HCT116 (cell line): ENCODE data around the gene APEX2. TPM values are rescaled to one million over a fixed set of nuclear protein-coding genes. Genes with fewer than 3 reads are reported as not detected.

Experiments
- ATAC-seq: fragments of 200-7000 bp; cut with Tn5 transposase; 2 replicates; pipeline ENCODE4 v1.9.1; 2020; ENCODE audit warnings: mild to moderate bottlenecking, moderate library complexity
- BruUV-seq: library from RNA; stranded (reverse); fragments of 400-500 nt; replicated peaks from 2 replicates; lab custom pipeline; 2021; lab: Mats Ljungman, UMichigan
- CTCF ChIA-PET: fragments of 300-600 bp; sonication (Branson Sonifier 250); formaldehyde crosslinking; loops from one replicate; lab custom pipeline; 2021; ENCODE audit warnings: antibody characterized with exemption; lab: Charles Lee
- POLR2A ChIA-PET: fragments of 300-600, 350-600 bp; sonication (Branson Sonifier 250); formaldehyde crosslinking; loops from one replicate; lab custom pipeline; 2021; ENCODE audit warnings: antibody characterized with exemption; lab: Charles Lee
- RAD21 ChIA-PET, 2 experiments: fragments of 300-600 bp; sonication (Branson Sonifier 250); formaldehyde crosslinking; loops; one replicate each; lab custom pipeline; 2023; ENCODE audit warnings: low total read pairs in 2 of 2; ENCODE audit not compliant: uncharacterized antibody in 2 of 2, unreplicated experiment in 2 of 2, low non-redundant PET in 1 of 2; lab: Charles Lee
- DNase-seq: peaks from one replicate; pipeline ENCODE4 v3.0.0-alpha.2; 2010; ENCODE audit warnings: low read depth, low spot score
- H2AFZ ChIP-seq: fragments of 200-600 bp; shearing (Covaris generic), sonication (generic); 2 replicates; pipeline ENCODE4 v1.6.1; 2017; ENCODE audit warnings: low read depth, mixed run types, mixed read lengths, antibody characterized with exemption, low read length; ENCODE audit not compliant: poor library complexity, severe bottlenecking
- H3K27ac ChIP-seq: 2 replicates; pipeline ENCODE4 v1.5.1; 2012; ENCODE audit warnings: low read depth, low read length
- H3K27me3 ChIP-seq: fragments of 200-600 bp; sonication (generic); 2 replicates; pipeline ENCODE4 v1.6.1; 2016; ENCODE audit warnings: mixed run types, low read length, mixed read lengths; ENCODE audit not compliant: insufficient read depth
- H3K36me3 ChIP-seq, 2 experiments: fragments of 200-500 bp in 1 of 2; fragments of 200-600 bp in 1 of 2; sonication (Bioruptor generic) in 1 of 2; sonication (generic) in 1 of 2; 2 replicates each; pipeline versions ENCODE4 v1.5.1 to v1.6.1; 2014 to 2016; ENCODE audit warnings: low read length in 2 of 2, inconsistent platforms in 1 of 2, mixed read lengths in 1 of 2, mixed run types in 1 of 2; ENCODE audit not compliant: insufficient read depth in 2 of 2, control insufficient read depth in 1 of 2
- H3K4me1 ChIP-seq, 2 experiments: fragments of 200-600 bp in 1 of 2; sonication (generic) in 1 of 2; 2 replicates each; pipeline versions ENCODE4 v1.5.1 to v1.6.1; 2012 to 2017; ENCODE audit warnings: low read length in 2 of 2, inconsistent platforms in 1 of 2, mild to moderate bottlenecking in 1 of 2, mixed read lengths in 1 of 2, mixed run types in 1 of 2, moderate library complexity in 1 of 2; ENCODE audit not compliant: insufficient read depth in 2 of 2, control insufficient read depth in 1 of 2
- H3K4me2 ChIP-seq: fragments of 200-600 bp; sonication (generic); 2 replicates; pipeline ENCODE4 v1.6.1; 2017; ENCODE audit warnings: mixed run types, low read length, mixed read lengths
- H3K4me3 ChIP-seq, 2 experiments: fragments of 200-600 bp in 1 of 2; sonication (generic) in 1 of 2; replicated peaks in 1 of 2; 2 replicates each; pipeline ENCODE4 v1.5.1; 2011 to 2016; ENCODE audit warnings: low read length in 2 of 2, control low read depth in 1 of 2, low read depth in 1 of 2, mild to moderate bottlenecking in 1 of 2, mixed read lengths in 1 of 2, mixed run types in 1 of 2
- H3K79me2 ChIP-seq: fragments of 200-600 bp; sonication (generic); 2 replicates; pipeline ENCODE4 v1.6.1; 2017; ENCODE audit warnings: mild to moderate bottlenecking, mixed run types, low read length, moderate library complexity, mixed read lengths; ENCODE audit not compliant: insufficient read depth
- H3K9ac ChIP-seq: fragments of 200-600 bp; sonication (generic); 2 replicates; pipeline ENCODE4 v1.6.1; 2016; ENCODE audit warnings: low read length, mixed read lengths
- H3K9me2 ChIP-seq: fragments of 200-600 bp; sonication (generic), shearing (Covaris generic); 2 replicates; pipeline ENCODE4 v1.6.1; 2017; ENCODE audit warnings: mixed run types, mild to moderate bottlenecking, moderate library complexity; ENCODE audit not compliant: insufficient read depth
- H3K9me3 ChIP-seq, 2 experiments: fragments of 200-500 bp in 1 of 2; fragments of 200-600 bp in 1 of 2; sonication (Bioruptor generic) in 1 of 2; sonication (generic) in 1 of 2; 2 replicates each; pipeline ENCODE4 v1.6.1; 2014 to 2017; ENCODE audit warnings: low read length in 2 of 2, mixed read lengths in 2 of 2, inconsistent platforms in 1 of 2, low read depth in 1 of 2, mild to moderate bottlenecking in 1 of 2, mixed run types in 1 of 2, moderate library complexity in 1 of 2; ENCODE audit not compliant: control insufficient read depth in 1 of 2, insufficient read depth in 1 of 2
- H4K20me1 ChIP-seq: fragments of 200-600 bp; sonication (generic), shearing (Covaris generic); 2 replicates; pipeline ENCODE4 v1.6.1; 2017; ENCODE audit warnings: mixed run types, mild to moderate bottlenecking, moderate library complexity; ENCODE audit not compliant: insufficient read depth
- CBX3 ChIP-seq: IDR thresholded peaks from 2 replicates; pipeline ENCODE4 v1.6.1; 2012; ENCODE audit warnings: low read depth
- CEBPB ChIP-seq: IDR thresholded peaks from 2 replicates; pipeline ENCODE4 v1.6.1; 2012; ENCODE audit warnings: low read depth
- ELF1 ChIP-seq: IDR thresholded peaks from 2 replicates; pipeline ENCODE4 v1.6.1; 2012; ENCODE audit warnings: low read depth, borderline replicate concordance
- EZH2 ChIP-seq: fragments of 200-600 bp; sonication (generic); IDR thresholded peaks from 2 replicates; pipeline ENCODE4 v1.6.1; 2017; ENCODE audit warnings: antibody characterized with exemption, mixed run types
- EZH2phosphoT487 ChIP-seq: fragments of 200-600 bp; IDR thresholded peaks from 2 replicates; pipeline ENCODE4 v1.6.1; 2018; ENCODE audit warnings: antibody characterized with exemption, borderline replicate concordance
- FOSL1 ChIP-seq: IDR thresholded peaks from 2 replicates; pipeline ENCODE4 v1.6.1; 2012; ENCODE audit warnings: low read depth
- JUND ChIP-seq: IDR thresholded peaks from 2 replicates; pipeline ENCODE4 v1.6.1; 2012
- RAD21 ChIP-seq: IDR thresholded peaks from 2 replicates; pipeline ENCODE4 v1.6.1; 2012; ENCODE audit warnings: low read depth, mild to moderate bottlenecking
- SIN3A ChIP-seq: IDR thresholded peaks from 2 replicates; pipeline ENCODE4 v1.6.1; 2012; ENCODE audit warnings: low read depth
- SP1 ChIP-seq: IDR thresholded peaks from 2 replicates; pipeline ENCODE4 v1.6.1; 2012; ENCODE audit warnings: low read depth
- SRF ChIP-seq: IDR thresholded peaks from 2 replicates; pipeline ENCODE4 v1.6.1; 2012; ENCODE audit warnings: low read depth
- TCF7L2 ChIP-seq: IDR thresholded peaks from 2 replicates; pipeline ENCODE4 v1.7.0; 2011; ENCODE audit warnings: borderline replicate concordance, inconsistent platforms; ENCODE audit not compliant: insufficient read depth, insufficient read length; ENCODE audit errors: extremely low read depth
- intact Hi-C: fragments of 100-400 bp; cut with micrococcal nuclease; formaldehyde crosslinking; loops from 2 replicates; pipeline ENCODE4 v1.10.0; 2022
- total RNA-seq: library from RNA; stranded (reverse); gene quantifications from one replicate; pipeline ENCODE4 v1.2.1, GENCODE V29; 2021; ENCODE audit not compliant: unreplicated experiment
- TF ChIP-seq, protein P1 (sequence below): IDR thresholded peaks from 2 replicates; pipeline ENCODE4 v1.6.1; 2012

The APEX2 gene
- total RNA-seq, 1 experiment from 2014 or later: 28.2 TPM

DNA sequence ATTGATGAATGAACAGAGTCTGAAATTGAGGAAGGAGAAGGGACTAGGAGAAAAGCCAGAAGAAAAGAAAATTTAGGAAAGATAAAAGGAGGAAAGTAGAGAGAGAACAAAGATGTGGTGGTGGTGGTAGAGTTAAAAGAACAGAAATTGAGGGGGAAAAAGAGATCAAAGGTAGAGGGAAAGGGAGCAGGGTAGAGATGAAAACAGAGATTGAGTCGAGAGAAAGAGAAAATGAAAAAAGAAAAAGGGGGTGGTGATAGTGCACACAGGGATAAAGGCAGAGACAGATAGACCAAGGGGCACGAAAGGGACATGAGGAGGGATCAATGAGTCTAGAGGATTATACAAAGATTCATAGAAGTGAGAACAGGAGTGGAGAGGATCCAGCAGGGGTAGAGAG lies 26.7 kb downstream of the APEX2 start:
- Histone ChIP-seq H3K4me2 (no peak overlapping the region), H3K9ac (no peak overlapping the region), H3K27ac (no peak overlapping the region), H3K79me2 (no peaks in the 10 kb centered on the region), H4K20me1 (no peaks in the 10 kb centered on the region), H2AFZ (no peak overlapping the region), H3K9me3 (no peaks in the 10 kb centered on the region), H3K9me2 (no peaks in the 10 kb centered on the region), H3K27me3 (no peaks in the 10 kb centered on the region), H3K4me3 (no peak overlapping the region), H3K4me1 (peaks cover 0 to 6% of the 10 kb centered on the region in 2 experiments; a peak in 1 of 4 replicates), H3K36me3 (no peaks in the 10 kb centered on the region)
- no peak for DNase-seq
- RAD21 ChIA-PET: no interaction called here
- BruUV-seq: no TSS peak
- POLR2A ChIA-PET: no interaction called here
- TF ChIP-seq EZH2 (no peak), CBX3 (no peak), TCF7L2 (no peak), JUND (no peak), FOSL1 (no peak), CEBPB (no peak), EZH2phosphoT487 (no peak), SP1 (no peak), ELF1 (no peak)
- CTCF ChIA-PET: no interaction called here
- intact Hi-C loops: no loop called here
- ATAC-seq: no peak

DNA sequence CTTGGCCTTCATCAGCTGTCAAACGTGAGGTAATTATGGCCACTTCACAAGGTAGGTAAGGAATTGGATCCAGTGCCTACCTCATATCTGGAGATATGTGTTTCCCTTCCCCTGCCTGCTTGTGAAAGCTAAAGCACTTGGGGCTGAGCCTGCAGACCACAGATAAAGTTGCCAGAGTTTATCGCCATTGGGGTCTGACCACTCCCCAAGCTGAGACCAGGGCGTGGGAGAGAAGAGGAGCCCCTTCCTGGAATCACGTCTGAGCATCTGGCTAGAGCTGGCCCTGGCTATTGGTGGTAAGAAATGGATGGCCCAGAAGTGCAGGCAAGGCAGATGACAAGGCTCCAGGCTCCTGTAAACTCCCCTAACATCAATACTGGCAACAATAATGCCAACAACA lies 27.9 kb downstream of the APEX2 start:
- POLR2A ChIA-PET: no interaction called here
- Histone ChIP-seq H3K9me2 (no peaks in the 10 kb centered on the region), H3K9ac (no peak overlapping the region)
- TF ChIP-seq EZH2phosphoT487: no peak
- TF ChIP-seq SRF: no peak
- TF ChIP-seq, protein P1, sequence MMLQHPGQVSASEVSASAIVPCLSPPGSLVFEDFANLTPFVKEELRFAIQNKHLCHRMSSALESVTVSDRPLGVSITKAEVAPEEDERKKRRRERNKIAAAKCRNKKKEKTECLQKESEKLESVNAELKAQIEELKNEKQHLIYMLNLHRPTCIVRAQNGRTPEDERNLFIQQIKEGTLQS: no peak
- TF ChIP-seq RAD21: no peak
- no peak for TF ChIP-seq SIN3A
- TF ChIP-seq CBX3: no peak
- no peak for TF ChIP-seq ELF1
- no peak for TF ChIP-seq JUND
- TF ChIP-seq, all 23 proteins: peak for 0
- CTCF ChIA-PET: no interaction called here
- H3K79me2 ChIP-seq: no peaks in the 10 kb centered on the region
- H4K20me1 ChIP-seq: no peaks in the 10 kb centered on the region
- BruUV-seq: no TSS peak
- peaks cover 0 to 6% of the 10 kb centered on the region in 2 experiments; a peak in 1 of 4 replicates for H3K4me1 ChIP-seq
- H3K4me2 ChIP-seq: no peak overlapping the region
- H3K4me3 ChIP-seq: no peak overlapping the region
- no peaks in the 10 kb centered on the region for H3K36me3 ChIP-seq
- no peak overlapping the region for H3K27ac ChIP-seq
- ATAC-seq (no peak), DNase-seq (no peak)
- no peak overlapping the region for H2AFZ ChIP-seq
- RAD21 ChIA-PET: no interaction called here
- intact Hi-C loops: no loop called here
- no peaks in the 10 kb centered on the region for H3K27me3 ChIP-seq
- no peaks in the 10 kb centered on the region for H3K9me3 ChIP-seq
